HG03135 (cell line): Measurements from ENCODE around the gene COL23A1.

Source experiments
- ATAC-seq: cut with Tn5 transposase; IDR thresholded peaks from one replicate; pipeline ENCODE4 v1.9.1; 2021; ENCODE audit warnings: mild to moderate bottlenecking, moderate library complexity; ENCODE audit not compliant: unreplicated experiment

Gene COL23A1

DNA sequence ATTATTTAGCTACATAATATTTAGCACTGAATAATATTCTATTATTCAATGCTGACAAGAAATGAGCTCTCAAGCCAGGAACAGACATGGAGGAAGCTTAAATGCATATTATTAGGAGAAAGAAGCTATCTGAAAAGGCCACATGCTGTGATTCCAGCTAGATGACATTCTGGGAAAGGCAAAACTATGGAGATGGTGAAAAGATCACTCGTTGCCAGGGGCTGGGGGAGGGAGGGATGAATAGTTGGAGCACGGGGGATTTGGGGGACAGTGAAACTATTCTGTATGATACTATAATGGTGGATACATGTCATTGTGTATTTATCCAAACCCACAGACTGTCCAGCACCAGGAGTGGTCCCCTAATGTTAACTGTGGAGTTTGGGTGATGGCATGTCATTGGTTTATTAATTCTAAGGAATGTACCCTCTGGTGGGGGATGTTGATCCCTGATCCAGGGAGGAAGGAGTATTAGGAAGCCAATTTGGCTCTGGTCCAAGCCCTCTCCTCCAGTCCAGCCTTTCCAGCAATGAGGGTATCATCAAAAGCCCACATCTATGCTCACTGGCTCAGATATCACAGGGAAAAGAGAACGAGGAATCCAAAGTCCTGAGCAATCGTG is 162.5 kb downstream of the COL23A1 start:
- no peak for ATAC-seq

DNA sequence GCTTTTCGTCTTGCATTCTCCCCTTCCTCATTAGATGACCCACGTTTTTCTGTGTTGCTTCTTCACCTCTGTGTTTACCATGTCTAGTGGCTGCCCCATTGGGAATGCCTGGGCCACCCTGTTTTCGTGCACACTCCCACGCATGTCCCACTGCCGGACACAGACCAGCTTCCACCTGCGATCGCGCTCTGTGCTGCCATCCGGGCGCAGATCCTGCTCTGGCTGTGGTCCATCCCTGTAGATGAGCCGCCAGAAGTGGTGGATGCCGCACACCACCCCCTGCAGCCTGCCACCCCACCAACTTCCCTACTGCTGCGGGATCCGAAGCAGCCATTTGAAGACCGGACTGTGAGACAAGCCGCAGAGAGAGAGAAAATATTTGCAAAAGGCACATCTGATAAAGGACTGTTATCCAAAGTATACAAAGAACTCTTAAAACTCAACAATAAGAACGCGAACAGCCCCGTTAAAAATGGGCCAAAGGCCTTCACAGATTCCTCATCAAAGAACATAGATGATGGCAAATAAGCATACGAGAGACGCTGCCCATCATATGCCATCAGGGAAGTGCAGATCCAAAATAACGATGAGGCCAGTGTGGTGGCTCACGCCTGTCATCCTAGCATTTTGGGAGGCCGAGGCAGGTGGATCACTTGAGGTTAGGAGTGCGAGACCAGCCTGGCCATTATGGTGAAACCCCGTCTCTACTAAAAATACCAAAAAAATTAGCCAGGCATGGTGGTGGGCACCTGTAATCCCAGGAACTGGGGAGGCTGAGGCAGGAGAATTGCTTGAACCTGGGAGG is 163.7 kb downstream of the COL23A1 start:
- no peak for ATAC-seq

DNA sequence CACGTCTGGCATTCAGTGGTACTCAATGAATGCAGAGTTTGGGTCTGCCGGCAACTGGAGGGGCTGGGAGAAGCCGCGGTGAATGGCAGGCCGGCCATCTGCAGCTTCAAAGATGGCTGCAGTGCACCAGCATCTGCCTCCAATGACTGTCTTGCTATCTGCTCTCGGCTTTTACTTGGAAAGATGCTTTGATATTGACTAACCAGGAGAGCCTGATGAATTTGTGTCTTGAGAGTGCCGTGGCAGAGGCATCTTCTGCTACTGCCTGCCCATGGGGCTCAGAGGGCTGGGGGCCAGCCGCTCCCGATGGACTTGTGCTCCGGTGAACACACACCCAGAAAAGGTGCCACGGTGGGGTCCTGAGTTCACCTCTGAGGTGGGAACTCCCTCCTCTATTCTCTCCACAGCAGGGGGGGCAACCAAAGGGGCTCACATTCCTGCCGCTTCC is 164.5 kb downstream of the COL23A1 start:
- no peak for ATAC-seq

DNA sequence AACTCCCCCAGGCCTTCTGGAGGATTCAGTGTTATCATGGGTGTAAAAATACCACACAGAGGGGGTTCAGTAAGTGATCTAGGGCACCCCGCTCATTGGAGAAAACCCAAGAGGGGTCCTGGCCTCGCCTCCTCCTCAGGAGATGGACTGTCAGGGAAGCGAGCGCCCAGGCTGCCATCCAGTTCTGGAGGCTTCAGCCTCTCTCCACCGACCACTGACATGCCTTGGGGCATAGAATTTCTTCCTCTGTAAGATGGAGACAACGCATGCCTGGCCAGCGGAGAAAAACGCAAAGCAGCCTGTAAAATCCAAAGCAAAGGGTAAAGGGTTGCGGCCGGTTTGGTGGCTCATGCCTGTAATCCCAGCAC is 165.4 kb downstream of the COL23A1 start:
- no peak for ATAC-seq

DNA sequence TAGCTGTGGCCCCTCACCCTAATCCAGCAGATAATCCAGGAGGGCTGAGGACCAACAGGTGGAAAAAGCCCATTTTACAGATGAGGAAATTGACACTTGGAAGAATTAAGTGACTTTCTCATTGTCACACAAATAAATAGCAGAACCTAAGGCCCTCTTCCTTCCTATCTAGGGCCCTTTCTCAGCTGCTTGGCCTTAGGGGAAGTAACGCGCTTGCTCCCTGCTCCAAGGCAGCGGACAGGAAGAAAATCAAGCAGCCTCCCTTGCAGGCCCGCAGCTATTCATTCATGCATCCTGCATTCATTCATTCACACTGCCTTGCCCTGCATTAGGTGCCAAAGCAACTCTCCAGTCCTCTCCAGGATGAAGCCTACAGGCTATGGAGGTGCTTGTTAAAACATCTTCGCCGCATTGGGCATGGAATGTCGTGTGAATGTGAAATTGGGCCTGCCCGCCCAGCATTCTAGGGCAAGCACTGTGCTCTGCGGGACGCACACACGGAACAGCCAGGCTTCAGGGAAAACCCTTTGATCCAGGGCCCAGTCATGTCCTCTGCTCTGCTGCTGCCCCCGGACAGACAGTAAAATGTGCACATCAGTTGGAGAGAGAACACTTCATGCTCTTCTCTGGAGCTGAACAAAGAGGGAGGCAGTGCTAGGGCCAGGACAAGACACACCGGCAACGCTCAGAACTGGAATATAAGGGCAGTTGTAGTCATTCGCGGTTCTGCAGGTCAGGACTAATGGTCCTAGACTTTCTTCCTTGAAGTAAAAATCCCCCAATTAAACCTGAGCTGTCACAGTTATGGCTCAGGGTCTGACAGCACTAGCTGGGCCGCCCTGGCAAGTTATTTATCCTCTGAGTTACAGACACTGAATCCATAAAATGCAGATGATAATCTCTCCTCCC is 166.0 kb downstream of the COL23A1 start:
- no peak for ATAC-seq

DNA sequence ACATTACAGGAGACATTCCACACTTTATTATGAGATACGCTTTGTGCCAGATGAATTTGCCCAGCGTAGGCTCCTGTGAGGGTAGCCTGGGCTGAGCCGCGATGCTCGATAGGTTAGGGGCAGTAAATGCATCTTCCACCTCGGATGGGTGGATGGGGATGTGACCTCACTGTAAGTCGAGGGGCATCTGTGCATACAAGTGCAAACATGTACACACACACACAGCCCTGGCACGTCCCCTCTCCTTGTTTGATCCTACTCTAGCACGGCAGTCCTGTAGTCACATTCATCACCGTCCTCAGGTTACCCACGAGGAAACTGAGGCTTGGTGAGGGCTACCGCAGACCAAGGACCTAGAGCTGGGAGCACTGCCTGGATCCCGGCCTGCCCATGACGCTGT is 166.8 kb downstream of the COL23A1 start:
- no peak for ATAC-seq

DNA sequence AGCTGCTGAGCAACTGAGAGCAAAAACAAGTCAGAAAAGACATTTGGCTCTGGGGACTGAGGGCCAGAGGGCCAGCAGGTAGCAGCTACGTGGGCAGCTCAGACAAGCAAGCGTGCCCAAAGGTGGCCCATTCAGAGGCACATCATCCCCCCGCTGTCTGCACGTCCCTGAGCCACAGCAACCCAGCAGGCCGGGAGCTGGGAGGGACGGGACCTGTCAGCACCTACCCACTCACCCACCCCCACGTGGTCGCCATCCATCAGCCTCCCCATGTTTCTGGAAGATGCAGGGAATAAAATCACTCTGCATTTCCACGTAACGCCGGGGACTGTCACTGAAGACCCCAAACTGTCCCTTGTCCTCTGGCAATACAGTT is 167.8 kb downstream of the COL23A1 start:
- ATAC-seq: no peak

DNA sequence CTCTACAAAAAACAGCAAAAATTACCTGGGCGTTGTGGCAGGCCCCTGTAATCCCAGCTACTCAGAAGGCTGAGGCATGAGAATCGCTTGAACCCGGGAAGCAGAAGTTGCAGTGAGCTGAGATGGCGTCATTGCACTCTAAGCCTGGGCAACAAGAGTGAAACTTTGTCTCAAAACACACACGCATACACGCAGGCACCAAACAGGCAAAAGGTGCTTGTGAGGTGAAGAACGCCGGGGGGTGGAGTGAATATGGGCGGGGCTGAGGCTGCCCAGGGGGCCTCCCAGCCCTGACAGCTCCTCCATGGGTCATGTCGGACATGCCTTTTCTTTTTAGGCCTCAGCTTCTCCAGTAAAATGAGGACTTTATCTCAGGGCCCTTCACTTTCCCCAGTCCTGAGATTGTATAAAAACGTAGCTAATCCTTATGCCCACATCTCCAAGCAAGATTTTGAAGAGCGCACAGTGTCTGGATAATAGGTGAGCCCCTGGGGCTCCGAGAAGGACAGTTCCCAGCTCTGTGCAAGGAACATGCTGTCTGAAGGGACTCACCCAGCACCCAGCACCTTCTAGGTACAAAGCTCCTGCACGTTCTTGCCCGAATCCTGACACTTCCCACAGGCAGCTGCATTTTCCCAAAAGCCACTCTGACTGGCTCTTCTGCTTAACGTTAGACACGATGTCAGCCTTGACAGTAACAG is 168.3 kb downstream of the COL23A1 start:
- no peak for ATAC-seq

DNA sequence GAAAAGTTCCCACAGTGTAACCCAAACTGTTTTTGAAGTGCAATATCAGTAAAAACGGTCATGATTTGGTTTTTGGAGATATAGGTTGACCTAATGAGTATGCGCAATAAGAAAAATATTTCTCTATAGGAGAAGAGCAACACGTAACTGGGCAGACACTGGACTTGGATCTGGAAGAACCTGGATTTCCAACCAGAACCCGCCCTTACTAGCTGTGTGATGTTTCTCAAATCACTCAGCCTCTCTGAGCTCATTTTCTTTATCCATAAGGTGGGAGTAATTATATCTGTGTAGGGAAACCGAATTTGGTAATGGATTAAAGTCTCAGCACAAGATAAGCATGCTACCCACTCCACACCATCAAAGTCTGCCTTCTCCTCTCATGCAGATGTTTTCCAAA is 169.1 kb downstream of the COL23A1 start:
- no peak for ATAC-seq

DNA sequence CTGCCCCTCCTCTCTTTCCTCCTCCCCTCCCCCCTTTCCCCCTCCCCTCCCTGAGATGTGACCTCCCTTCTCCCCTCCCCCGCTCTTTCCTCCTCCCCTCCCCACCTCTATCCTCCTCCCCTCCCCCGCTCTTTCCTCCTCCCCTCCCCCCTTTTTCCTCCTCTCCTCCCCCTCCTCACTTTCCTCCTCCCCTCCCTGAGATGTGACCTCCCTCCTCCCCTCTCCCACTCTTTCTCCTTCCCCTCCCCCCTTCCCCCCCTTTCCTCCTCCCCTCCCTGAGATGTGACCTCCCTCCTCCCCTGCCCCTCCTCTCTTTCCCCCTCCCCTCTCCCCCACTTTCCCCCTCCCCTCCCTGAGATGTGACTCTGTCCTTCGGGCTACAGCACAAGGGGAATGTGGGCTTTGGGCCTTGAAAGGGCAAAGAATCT is 169.8 kb downstream of the COL23A1 start:
- no peak for ATAC-seq

DNA sequence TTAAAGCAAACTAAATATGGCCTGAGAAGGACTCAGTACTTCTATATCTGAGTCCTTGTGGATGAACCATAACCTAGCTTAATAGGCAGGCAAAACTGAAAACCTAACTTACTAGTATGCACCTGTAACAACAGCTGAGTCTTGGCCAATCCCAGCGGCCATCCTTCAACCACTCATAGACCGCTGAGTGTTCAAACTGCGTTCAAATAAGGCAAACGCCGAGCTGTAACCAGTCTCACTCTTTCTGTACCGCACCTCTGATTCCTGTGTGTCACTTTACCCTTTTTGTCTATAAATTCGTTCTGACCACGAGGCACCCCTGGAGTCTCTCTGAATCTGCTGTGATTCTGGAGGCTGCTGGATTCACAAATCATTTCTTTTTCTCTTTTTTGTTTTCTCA is 170.5 kb downstream of the COL23A1 start:
- ATAC-seq: no peak

DNA sequence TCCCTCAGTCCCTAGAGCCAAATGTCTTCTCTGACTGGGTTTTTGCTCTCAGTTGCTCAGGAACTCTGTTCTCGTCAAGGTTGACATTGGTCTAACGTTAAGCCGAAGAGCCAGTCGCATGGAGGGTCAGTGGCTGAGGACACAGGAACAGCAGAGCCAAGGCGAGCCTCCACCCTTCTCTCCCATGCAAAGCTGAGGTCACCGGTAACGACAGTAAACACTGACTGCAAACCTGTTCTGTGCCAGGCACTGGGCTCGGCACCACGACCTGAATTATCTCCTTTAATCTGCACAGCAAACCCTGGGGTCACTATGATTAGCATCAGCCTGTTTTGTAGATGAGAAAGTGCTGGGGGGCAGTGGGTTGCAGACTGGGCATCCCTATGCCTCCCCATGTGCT is 171.0 kb downstream of the COL23A1 start:
- ATAC-seq: no peak

DNA sequence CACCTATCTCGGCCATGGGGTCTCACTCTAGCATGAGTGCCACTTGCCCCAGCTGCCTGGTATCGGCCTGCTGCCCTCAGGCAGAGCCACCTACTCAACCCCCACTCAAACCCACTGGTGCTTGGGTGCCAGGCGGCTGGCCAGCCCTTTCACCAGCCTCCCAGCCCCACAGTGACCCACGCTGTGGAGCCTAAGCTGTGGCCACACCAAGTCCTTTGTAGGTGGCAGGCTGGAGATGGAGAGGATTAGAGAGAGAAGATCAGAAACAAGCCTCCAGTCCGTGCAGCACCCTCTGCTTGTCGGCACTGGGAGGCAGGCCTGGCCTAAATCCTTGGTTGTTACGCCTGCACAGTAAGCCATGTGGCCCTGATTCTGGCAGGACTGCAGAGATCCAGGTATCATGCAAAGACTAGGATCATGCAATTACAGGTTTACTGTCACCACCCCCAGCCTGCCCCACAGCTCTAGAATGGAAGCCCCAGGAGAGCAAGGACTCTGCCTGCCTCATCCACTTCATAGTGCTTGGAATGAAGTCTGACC is 171.7 kb downstream of the COL23A1 start:
- ATAC-seq: no peak

DNA sequence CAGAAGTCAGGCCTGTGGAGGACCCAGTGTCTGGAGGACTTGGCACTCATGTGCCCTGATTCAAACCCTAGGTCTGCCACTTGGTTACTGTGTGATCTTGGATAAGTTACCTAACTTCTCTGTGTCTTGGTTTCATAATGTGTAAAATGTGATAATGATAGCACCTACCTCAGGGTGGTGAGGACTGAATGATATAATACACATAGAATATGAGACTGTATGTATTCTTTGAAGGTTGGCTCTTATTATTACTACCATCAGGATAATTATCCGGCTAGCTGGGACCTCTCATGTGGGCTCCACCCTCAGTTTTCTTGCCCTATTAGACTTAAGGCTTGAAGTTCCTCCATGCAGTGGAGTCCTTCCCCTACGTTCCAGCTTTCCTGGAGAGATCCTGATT is 172.2 kb downstream of the COL23A1 start:
- no peak for ATAC-seq

DNA sequence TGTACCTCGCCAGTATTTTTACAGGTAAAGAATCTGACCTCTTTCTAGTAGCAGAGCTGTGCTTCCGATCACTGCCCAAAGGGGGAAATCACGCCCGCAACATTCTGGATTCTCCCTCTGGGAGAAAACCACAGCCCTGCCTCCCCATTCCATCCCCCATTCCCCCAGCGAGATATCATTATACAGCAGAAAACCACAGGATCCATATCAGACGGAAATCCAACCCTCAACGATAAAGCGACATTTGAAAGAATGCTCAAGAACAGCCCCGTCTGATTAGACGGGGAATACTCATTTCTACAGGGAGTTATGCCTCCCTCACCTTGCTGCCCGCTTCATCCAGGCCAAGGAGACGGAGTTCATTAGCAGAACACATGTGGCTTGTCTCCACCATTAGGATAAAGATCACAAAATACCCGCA is 172.8 kb downstream of the COL23A1 start:
- no peak for ATAC-seq

DNA sequence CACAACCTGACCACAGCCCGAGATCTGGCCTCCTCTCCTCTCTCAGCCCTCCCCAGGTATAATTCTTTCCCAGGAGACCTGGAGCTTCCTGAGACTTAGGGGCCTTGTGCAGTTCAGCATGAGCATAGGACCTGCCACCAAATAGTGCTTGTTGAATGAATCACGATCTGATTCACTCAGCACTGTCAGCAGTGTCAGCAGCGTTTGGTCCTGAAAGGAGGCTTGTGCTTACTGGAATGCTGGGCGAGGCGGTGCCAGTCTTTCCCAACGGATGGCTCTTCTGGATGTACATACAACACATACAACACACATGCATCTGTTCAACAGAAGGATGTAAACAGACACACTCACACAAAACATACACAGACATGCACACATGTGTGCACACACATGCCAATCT is 173.3 kb downstream of the COL23A1 start:
- no peak for ATAC-seq

DNA sequence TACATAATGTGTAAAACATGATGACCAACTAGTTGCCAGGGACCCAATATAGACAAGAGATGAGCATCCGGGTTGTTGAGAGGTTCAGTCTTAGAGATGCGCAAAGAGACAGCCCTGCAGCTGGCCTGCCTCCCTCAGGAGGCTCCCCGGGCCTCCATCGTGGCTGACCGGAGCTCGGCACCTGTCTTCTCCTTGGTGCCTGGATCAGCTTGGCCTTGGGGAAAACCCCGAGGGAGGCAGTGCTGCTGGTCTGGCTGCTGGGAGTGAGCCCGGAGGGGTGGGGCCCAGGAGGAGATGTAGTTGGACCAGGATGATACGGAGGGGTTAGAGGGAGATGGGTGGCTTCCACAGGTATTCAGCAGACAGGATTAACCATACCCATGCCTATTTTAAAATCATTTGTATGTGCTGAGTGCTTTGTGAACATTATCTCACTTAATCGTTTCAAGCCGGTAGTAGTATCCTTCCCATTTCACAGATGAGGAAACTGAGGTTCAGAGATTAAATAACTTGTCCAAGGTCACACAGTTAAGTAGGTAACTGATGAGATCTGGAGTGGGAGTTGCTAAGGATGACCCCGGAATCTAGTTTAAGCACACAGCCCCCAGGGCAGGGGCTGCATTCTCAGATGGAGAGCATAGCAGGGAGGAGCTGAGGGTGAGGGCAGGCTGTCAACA is 173.8 kb downstream of the COL23A1 start:
- no peak for ATAC-seq

DNA sequence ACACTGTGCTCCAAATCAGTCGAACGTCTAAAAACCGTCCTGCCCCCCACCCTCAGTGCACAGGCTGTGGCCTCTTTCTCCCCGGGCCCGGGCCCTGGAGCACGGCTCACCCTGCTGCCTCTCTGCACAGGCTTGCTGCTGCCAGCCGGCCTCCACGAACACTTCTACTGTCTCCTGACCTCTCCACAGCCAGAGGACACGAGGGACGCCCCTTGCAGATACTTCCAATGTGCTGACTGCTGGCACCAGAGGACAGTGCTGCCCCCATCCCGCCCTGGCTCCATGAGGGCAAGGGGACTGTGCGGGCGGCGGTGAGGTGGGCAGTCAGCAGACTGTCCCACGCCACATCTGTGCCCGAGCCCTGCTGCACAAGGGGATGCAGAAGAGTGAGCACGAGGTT is 174.8 kb downstream of the COL23A1 start:
- no peak for ATAC-seq

DNA sequence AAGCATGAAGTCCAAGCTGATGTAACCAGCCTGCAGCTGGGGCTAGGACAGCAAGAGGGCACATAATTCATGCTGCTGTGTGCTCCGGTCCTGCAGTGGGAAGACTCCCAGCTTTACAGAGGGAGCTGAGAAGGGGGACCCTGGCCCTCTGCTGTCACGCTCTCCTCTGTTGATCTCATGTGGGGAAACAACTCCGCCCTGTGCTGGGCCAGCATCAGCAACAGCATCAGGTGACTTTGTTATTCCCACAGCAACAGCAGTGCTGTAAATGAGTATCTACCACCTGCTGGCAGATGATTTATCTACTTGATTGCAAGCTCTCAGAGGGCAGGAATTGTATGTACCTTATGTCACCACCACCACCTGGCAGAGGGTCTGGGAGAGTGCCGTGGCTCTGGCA is 176.2 kb downstream of the COL23A1 start:
- no peak for ATAC-seq

DNA sequence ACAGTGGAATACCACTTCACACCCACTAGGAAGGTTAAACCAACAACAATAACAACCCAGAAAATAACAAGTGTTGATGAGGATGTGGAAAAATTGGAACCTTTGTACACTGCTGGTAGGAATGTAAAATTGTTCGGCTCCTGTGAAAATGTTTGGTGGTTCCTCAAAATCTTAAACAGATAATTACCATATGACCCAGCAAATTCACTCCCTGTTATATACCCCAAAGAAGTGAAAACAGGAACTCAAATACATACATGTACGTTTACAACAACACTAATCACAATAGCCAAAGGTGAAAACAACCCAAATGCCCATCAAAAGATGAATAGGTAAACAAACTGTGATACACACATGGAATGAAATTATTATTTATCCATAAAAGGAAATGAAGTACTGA is 179.1 kb downstream of the COL23A1 start:
- no peak for ATAC-seq
